Activated naive CD4-positive, alpha-beta T cell (primary cell): Measurements from ENCODE around the gene C14orf132.
"Not testable (repeated sequence)": the region's sequence is repeated elsewhere in the genome, so short reads cannot be mapped to it uniquely, and the experiment has no call there.

Source experiments
- DNase-seq, 4 experiments: peaks; one replicate each; lab custom pipeline; 2025; lab: John Stamatoyannopoulos, UW

C14orf132 gene

DNA sequence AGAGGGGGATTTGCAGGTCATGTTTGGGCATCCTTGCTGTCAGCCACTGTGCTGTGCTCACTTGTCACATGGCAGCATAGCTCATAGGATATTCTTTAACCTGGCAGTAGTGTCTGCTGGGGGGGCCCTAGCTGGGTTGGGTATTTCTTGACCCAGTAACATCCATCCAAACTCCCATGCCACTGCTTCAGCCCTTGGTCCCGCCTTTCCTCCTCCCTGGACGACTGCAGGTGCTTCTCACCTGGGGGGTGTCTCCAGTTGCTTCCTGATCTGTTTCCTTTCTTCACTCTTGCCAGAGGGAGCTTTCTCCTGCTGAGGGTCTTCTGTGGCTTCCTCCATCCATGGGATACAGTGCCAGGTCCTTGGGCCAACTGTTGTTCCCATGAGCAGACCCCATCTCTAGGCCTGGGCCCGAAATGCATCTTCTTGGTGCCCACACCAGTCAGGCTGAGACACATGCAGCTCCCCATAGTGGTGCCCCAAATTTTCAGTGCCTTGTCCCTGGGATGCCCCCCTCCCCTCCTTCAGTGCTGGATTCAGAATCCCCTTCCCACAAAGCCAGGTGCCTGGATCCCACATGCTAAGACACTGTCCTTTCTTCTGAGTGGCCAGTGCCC is 20.5 kb downstream of the C14orf132 start:
- no peak for DNase-seq

DNA sequence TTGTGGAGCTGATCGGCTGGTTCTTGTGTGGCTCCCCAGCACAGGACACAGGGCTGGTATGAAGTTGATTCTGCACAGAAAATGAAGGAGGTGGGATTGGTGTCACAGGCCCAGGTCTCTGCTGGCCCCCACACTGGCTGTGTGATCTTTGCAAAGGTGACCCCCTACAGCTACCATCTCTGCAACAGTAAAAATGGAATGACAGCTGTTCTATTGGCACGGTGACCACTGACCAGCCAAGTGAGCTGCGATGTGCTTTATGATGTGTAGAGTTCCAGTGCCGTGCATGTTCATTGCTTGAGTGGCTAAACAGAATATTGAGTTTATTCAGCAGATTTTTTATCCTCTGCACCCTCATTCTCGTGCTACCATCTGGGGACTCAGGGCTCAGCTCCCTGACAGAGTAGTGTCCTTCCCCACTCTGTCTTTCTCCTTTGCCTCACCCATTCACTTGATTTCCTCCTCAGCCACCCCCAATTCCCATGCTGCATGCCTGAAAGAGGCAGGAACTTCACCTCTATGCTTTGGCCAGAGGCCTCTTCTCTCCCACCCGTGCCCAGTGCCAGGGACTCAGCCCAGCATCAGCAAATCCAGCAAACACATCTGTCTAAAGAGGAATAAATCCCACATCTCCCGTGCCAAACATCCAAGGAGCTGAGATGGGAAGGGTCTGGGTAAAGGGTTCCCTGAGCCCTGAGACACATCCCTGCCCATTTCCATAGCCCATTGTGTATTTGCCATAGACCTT is 21.2 kb downstream of the C14orf132 start:
- no peak for DNase-seq

DNA sequence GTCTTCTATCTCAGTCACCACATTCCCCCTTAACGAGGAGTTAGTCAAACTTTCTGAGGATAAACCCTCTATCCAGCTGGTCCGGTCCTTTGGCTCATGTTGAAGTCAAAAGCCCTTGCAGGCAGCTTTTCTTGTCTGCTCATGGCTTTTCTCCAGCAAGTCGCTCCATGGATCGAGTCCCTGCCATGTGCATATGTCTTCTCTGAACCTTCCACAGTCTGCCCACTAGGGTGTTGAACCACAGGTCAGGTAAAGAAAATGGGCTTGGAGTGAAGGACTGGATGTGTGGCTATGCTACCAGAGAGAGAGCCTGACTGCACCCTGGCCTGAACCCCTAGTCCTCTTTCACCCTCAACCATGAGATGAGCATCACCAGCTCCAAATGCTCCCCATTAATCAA is 22.8 kb downstream of the C14orf132 start:
- DNase-seq: no peak

GRCh38 chr14:96062506-96062905 is 23.3 kb downstream of the C14orf132 start:
- no peak for DNase-seq

DNA sequence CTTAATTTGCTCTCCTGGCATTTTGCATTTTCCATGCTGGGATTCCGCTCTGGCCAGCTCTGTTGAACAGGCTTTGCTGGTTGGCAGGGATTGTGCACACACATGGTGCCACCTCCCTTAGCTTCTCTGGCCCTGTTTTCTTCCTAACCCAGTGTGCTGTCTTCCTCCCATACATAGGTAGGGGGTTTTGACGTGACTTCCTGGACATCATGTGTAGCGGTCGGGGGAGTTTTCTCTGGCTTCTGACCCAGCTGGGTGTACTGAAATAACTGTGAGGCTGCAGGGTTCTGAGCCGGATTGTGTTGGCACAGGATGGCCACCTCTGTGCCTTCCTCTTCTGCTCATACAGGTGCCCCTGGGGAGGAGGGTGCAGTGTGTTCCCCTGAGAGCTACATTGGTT is 25.7 kb downstream of the C14orf132 start:
- no peak for DNase-seq

GRCh38 chr14:96065661-96066459 is 26.7 kb downstream of the C14orf132 start:
- DNase-seq: no peak

- no peak for DNase-seq
Measured at GRCh38 chr14:96066976-96067375, 27.8 kb downstream of the C14orf132 start.

GRCh38 chr14:96067985-96068930 is 29.1 kb downstream of the C14orf132 start:
- no peak for DNase-seq

GRCh38 chr14:96069421-96069820 is 30.3 kb downstream of the C14orf132 start:
- DNase-seq: no peak

DNA sequence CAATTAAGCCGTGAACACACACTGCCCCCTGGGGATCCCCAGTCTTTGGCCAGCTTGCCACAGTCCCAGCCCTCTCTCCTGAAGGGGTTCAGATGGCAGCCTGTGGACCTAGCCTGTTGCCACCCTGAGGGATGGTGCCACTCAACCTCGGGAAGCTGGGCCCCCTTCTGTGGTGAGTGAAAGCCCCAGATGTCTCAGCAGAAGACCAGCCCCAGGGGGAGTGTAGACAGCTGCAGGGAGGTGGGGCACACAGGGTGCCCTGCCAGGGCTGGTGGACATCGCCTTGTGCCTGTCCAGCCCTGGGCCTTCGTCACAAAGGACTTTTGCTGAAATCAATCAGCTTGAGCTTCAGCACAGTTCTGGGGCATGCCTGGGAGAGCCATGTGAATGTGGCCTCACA is 32.4 kb downstream of the C14orf132 start:
- no peak for DNase-seq

- DNase-seq: no peak
Measured at GRCh38 chr14:96072076-96072475, 32.9 kb downstream of the C14orf132 start.

DNA sequence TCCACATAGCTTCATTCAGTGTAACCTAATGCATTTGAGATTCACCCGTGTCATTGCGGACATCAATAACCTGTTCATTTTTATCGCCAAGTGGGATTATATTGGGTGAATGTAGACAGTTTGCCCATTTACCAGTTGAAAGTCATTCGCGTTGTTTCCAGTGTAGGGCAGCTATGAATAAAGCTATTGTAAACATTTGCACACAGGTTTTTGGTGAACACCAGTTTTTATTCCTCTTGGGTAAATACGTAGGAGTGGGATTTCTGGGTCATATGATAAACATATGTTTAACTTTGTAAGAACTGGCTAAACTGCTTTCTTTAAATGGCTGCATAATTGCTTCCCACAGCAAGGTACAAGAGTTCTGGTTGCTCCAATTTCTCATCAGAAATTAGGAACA is 33.6 kb downstream of the C14orf132 start:
- no peak for DNase-seq

GRCh38 chr14:96073260-96074039 is 34.3 kb downstream of the C14orf132 start:
- DNase-seq: not testable (repeated sequence)

GRCh38 chr14:96077983-96078624 is 38.9 kb downstream of the C14orf132 start:
- no peak for DNase-seq

- DNase-seq: no peak
Measured at GRCh38 chr14:96078625-96079016, 39.5 kb downstream of the C14orf132 start.

GRCh38 chr14:96079066-96079465 is 39.9 kb downstream of the C14orf132 start:
- DNase-seq: no peak

DNA sequence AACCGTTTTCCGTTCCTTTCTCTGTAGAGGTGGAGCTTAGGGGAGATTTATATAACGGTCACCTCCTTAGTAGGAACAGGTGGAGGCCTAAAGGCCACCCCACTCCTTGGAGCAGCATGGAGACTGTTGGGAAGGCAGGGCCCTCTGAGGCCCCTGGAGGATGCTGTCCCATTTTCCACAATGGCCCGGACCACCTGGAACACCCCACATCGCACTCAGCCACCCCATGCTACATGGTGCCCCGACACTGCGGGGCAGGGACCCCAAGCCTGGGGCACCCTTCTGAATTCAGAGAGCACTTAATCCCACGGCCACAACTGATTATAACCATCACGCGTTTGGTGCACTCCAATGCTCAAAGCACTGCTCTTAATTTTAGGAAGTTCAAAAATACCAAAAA is 41.4 kb downstream of the C14orf132 start:
- no peak for DNase-seq

GRCh38 chr14:96081224-96081623 is 42.1 kb downstream of the C14orf132 start:
- no peak for DNase-seq

- DNase-seq: no peak
Measured at GRCh38 chr14:96081767-96082400, 42.7 kb downstream of the C14orf132 start.
